H1 (cell line): ENCODE data around the gene CCL28. TPM values are rescaled to one million over a fixed set of nuclear protein-coding genes. Genes with fewer than 3 reads are reported as not detected.

Experiments
- CTCF ChIA-PET: fragments of 300-600 bp; sonication (Branson Sonifier 250); formaldehyde crosslinking; loops from one replicate; lab custom pipeline; 2021; ENCODE audit not compliant: partially characterized antibody; lab: Charles Lee
- POLR2A ChIA-PET: fragments of 300-600 bp; sonication (Branson Sonifier 250); formaldehyde crosslinking; loops from one replicate; lab custom pipeline; 2021; ENCODE audit warnings: inconsistent platforms; ENCODE audit not compliant: partially characterized antibody; lab: Charles Lee
- DNase-seq, 2 experiments: peaks; one replicate each; pipeline versions ENCODE4 v3.0.0 to v3.0.0-alpha.2; 2010 to 2022; ENCODE audit warnings: low spot score in 2 of 2, low read depth in 1 of 2, mixed read lengths in 1 of 2
- FAIRE-seq: peaks from 2 replicates; lab custom pipeline; 2011; peaks lifted over from hg19 to GRCh38; lab: Jason Lieb, UNC
- H2AFZ ChIP-seq: 2 replicates; pipeline ENCODE4 v1.8.1; 2012; ENCODE audit warnings: low read length, inconsistent platforms
- H2AK5ac ChIP-seq: 2 replicates; pipeline ENCODE4 v1.6.1; 2013; ENCODE audit warnings: low read depth, low read length
- H2BK120ac ChIP-seq: replicated peaks from 2 replicates; pipeline ENCODE3; 2013; ENCODE audit warnings: low read depth, low read length, inconsistent platforms
- H2BK12ac ChIP-seq: 2 replicates; pipeline ENCODE4 v1.6.1; 2013; ENCODE audit warnings: low read depth, low read length
- H2BK15ac ChIP-seq: 2 replicates; pipeline ENCODE4 v1.6.1; 2013; ENCODE audit warnings: low read length
- H2BK20ac ChIP-seq: 2 replicates; pipeline ENCODE4 v1.6.1; 2013; ENCODE audit warnings: low read length
- H2BK5ac ChIP-seq: 2 replicates; pipeline ENCODE4 v1.6.1; 2013; ENCODE audit warnings: low read depth, low read length
- H3K14ac ChIP-seq: 2 replicates; pipeline ENCODE4 v1.6.1; 2013; ENCODE audit warnings: inconsistent platforms; ENCODE audit not compliant: insufficient read length
- H3K18ac ChIP-seq: 2 replicates; pipeline ENCODE4 v1.6.1; 2013; ENCODE audit warnings: low read length; ENCODE audit errors: extremely low read depth
- H3K23ac ChIP-seq: 2 replicates; pipeline ENCODE4 v1.6.1; 2013; ENCODE audit warnings: inconsistent platforms; ENCODE audit not compliant: insufficient read length
- H3K23me2 ChIP-seq: 2 replicates; pipeline ENCODE4 v1.6.1; 2013; ENCODE audit warnings: low read depth, low read length
- H3K27ac ChIP-seq: 2 replicates; pipeline ENCODE4 v1.6.1; 2011; ENCODE audit warnings: low read depth, low read length, inconsistent platforms
- H3K27me3 ChIP-seq, 4 experiments: replicated peaks in 1 of 4; 1 replicate in 1 of 4; 2 replicates in 3 of 4; pipeline versions ENCODE4 v1.6.1 to v1.8.1; 2011 to 2013; ENCODE audit warnings: low read length in 3 of 4, mild to moderate bottlenecking in 3 of 4, inconsistent platforms in 2 of 4, mixed read lengths in 2 of 4, moderate library complexity in 1 of 4; ENCODE audit not compliant: control insufficient read depth in 3 of 4, insufficient read depth in 3 of 4; ENCODE audit errors: extremely low read depth in 1 of 4
- H3K36me3 ChIP-seq, 4 experiments: 2 replicates each; pipeline versions ENCODE4 v1.6.1 to v1.8.1; 2011 to 2013; ENCODE audit warnings: mild to moderate bottlenecking in 4 of 4, low read length in 3 of 4, moderate library complexity in 2 of 4, control low read depth in 1 of 4, inconsistent platforms in 1 of 4; ENCODE audit not compliant: insufficient read depth in 4 of 4, control insufficient read depth in 2 of 4
- H3K4ac ChIP-seq: replicated peaks from 2 replicates; pipeline ENCODE3; 2013; ENCODE audit warnings: low read length, low read depth, mixed read lengths, inconsistent platforms; ENCODE audit not compliant: insufficient read length
- H3K4me1 ChIP-seq, 4 experiments: replicated peaks in 1 of 4; 1 replicate in 1 of 4; 2 replicates in 3 of 4; pipeline versions ENCODE4 v1.6.1 to v1.8.1; 2011 to 2013; ENCODE audit warnings: low read length in 3 of 4, inconsistent platforms in 2 of 4, mixed read lengths in 1 of 4; ENCODE audit not compliant: insufficient read depth in 4 of 4, control insufficient read depth in 3 of 4
- H3K4me2 ChIP-seq, 2 experiments: 2 replicates each; pipeline versions ENCODE4 v1.6.1 to v1.8.1; 2011 to 2013; ENCODE audit warnings: low read depth in 2 of 2, low read length in 2 of 2, control low read depth in 1 of 2, inconsistent platforms in 1 of 2, mild to moderate bottlenecking in 1 of 2; ENCODE audit not compliant: insufficient read depth in 1 of 2
- H3K4me3 ChIP-seq, 4 experiments: fragments of 200-600, 300-600 bp in 1 of 4; sonication (generic), shearing (Covaris generic), sonication (Bioruptor Twin) in 1 of 4; 2 replicates each; pipeline versions ENCODE4 v1.5.1 to v1.8.1; 2011 to 2016; ENCODE audit warnings: low read length in 4 of 4, low read depth in 3 of 4, control low read depth in 2 of 4, inconsistent platforms in 2 of 4, mild to moderate bottlenecking in 2 of 4, mixed read lengths in 1 of 4, moderate library complexity in 1 of 4; ENCODE audit not compliant: insufficient read depth in 2 of 4; ENCODE audit errors: extremely low read depth in 1 of 4
- H3K56ac ChIP-seq: replicated peaks from 2 replicates; pipeline ENCODE3; 2013; ENCODE audit warnings: low read depth, mild to moderate bottlenecking, mixed read lengths, low read length, inconsistent platforms; ENCODE audit not compliant: insufficient read length
- H3K79me1 ChIP-seq: 2 replicates; pipeline ENCODE4 v1.6.1; 2013; ENCODE audit warnings: low read depth, low read length, control low read depth
- H3K79me2 ChIP-seq, 2 experiments: 2 replicates each; pipeline versions ENCODE4 v1.6.1 to v1.8.1; 2012 to 2013; ENCODE audit warnings: low read length in 2 of 2, mild to moderate bottlenecking in 2 of 2, inconsistent platforms in 1 of 2; ENCODE audit not compliant: insufficient read depth in 2 of 2, control insufficient read depth in 1 of 2
- H3K9ac ChIP-seq, 4 experiments: replicated peaks in 1 of 4; 1 replicate in 1 of 4; 2 replicates in 3 of 4; pipeline versions ENCODE4 v1.6.1 to v1.8.1; 2011 to 2013; ENCODE audit warnings: low read depth in 3 of 4, low read length in 3 of 4, control low read depth in 2 of 4, mild to moderate bottlenecking in 2 of 4, moderate library complexity in 2 of 4, inconsistent platforms in 1 of 4; ENCODE audit errors: extremely low read depth in 1 of 4
- H3K9me3 ChIP-seq, 2 experiments: 2 replicates each; pipeline versions ENCODE4 v1.6.1 to v1.8.1; 2012 to 2013; ENCODE audit warnings: mild to moderate bottlenecking in 2 of 2, moderate library complexity in 2 of 2, control low read depth in 1 of 2, inconsistent platforms in 1 of 2, low read depth in 1 of 2, low read length in 1 of 2, mixed read lengths in 1 of 2; ENCODE audit not compliant: insufficient read depth in 2 of 2
- H4K20me1 ChIP-seq, 2 experiments: replicated peaks in 1 of 2; 2 replicates each; pipeline versions ENCODE3 to v1.8.1; 2011 to 2013; ENCODE audit warnings: inconsistent platforms in 2 of 2, low read length in 2 of 2, mild to moderate bottlenecking in 1 of 2; ENCODE audit not compliant: insufficient read depth in 2 of 2, control insufficient read depth in 1 of 2
- H4K5ac ChIP-seq: 2 replicates; pipeline ENCODE4 v1.6.1; 2013; ENCODE audit warnings: low read length, low read depth, mixed read lengths, inconsistent platforms; ENCODE audit not compliant: insufficient read length
- H4K8ac ChIP-seq: 2 replicates; pipeline ENCODE4 v1.8.0; 2013; ENCODE audit warnings: mild to moderate bottlenecking, moderate library complexity, low read length, inconsistent platforms; ENCODE audit not compliant: insufficient read depth; ENCODE audit errors: extremely low read depth
- H4K91ac ChIP-seq: replicated peaks from 2 replicates; pipeline ENCODE3; 2013; ENCODE audit warnings: low read length, mixed read lengths, inconsistent platforms; ENCODE audit not compliant: insufficient read length
- EZH2 ChIP-seq: fragments of 200-600 bp; sonication (generic); IDR thresholded peaks from 2 replicates; pipeline ENCODE4 v1.7.1; 2012; ENCODE audit warnings: low read depth, mild to moderate bottlenecking, moderate library complexity, low read length, inconsistent platforms; ENCODE audit not compliant: severe bottlenecking
- HDAC2 ChIP-seq, 2 experiments: fragments of 300-600 bp in 1 of 2; sonication (generic) in 1 of 2; IDR thresholded peaks; 2 replicates each; pipeline ENCODE4 v1.6.1; 2011 to 2012; ENCODE audit warnings: low read depth in 2 of 2, low read length in 2 of 2, mild to moderate bottlenecking in 2 of 2, moderate library complexity in 2 of 2, borderline replicate concordance in 1 of 2, inconsistent platforms in 1 of 2
- NANOG ChIP-seq: IDR thresholded peaks from 2 replicates; pipeline ENCODE4 v1.6.1; 2011; ENCODE audit warnings: low read length, low read depth, mild to moderate bottlenecking, inconsistent platforms; ENCODE audit not compliant: insufficient read depth, poor library complexity, severe bottlenecking
- NRF1 ChIP-seq: IDR thresholded peaks from 2 replicates; pipeline ENCODE4 v1.6.1; 2011; ENCODE audit warnings: mild to moderate bottlenecking, low read depth, low read length, improper control_type of control experiment
- POLR2A ChIP-seq, 2 experiments: IDR thresholded peaks; 1 replicate in 1 of 2; 2 replicates in 1 of 2; pipeline ENCODE4 v1.6.1; 2011; ENCODE audit warnings: low read depth in 2 of 2, low read length in 2 of 2, mild to moderate bottlenecking in 2 of 2; ENCODE audit errors: control extremely low read depth in 1 of 2
- RBBP5 ChIP-seq: IDR thresholded peaks from 2 replicates; pipeline ENCODE4 v1.7.1; 2012; ENCODE audit warnings: low read depth, mild to moderate bottlenecking, inconsistent platforms, low read length, moderate library complexity, borderline replicate concordance
- RXRA ChIP-seq: IDR thresholded peaks from 2 replicates; pipeline ENCODE4 v1.6.1; 2011; ENCODE audit warnings: low read depth, mild to moderate bottlenecking, low read length, moderate library complexity; ENCODE audit not compliant: insufficient read depth
- TEAD4 ChIP-seq: IDR thresholded peaks from 2 replicates; pipeline ENCODE4 v1.6.1; 2012; ENCODE audit warnings: low read depth, low read length, inconsistent platforms, mixed read lengths
- WGBS, 2 experiments: shearing (Covaris generic) in 1 of 2; methylation state at CpG; one replicate each; pipeline versions ENCODE4 v1.1.6 to v1.1.7; 2013 to 2015; ENCODE audit warnings: low lambda C conversion rate in 2 of 2, mixed read lengths in 2 of 2, inconsistent platforms in 1 of 2, low coverage in 1 of 2, missing lambda C conversion rate in 1 of 2; ENCODE audit not compliant: insufficient replicate concordance in 2 of 2, insufficient coverage in 1 of 2, insufficient read length in 1 of 2; ENCODE audit errors: extremely low coverage in 1 of 2, missing lambda C conversion rate in 1 of 2; 5-methylcytosine and 5-hydroxymethylcytosine counted together
- polyA plus RNA-seq, 7 experiments: library from polyadenylated mRNA; depleted of rRNA in 3 of 7; stranded (reverse) in 5 of 7; unstranded in 2 of 7; fragments of >200 nt in 5 of 7; fragments of 200-250 nt in 2 of 7; gene quantifications; 1 replicate in 5 of 7; 2 replicates in 1 of 7; 4 replicates in 1 of 7; pipeline versions ENCODE4 v1.2.1 to v1.2.3, GENCODE V29; 2011 to 2013; ENCODE audit warnings: missing spikeins in 2 of 7, mixed read lengths in 2 of 7
- total RNA-seq: library from RNA; stranded (reverse); fragmentation: NEBNext Ultra II Directional; extraction: Animal tissue kit (Norgen Biotek cat#: 25700); gene quantifications from 2 replicates; pipeline ENCODE4 v1.2.1, GENCODE V29; 2021
- TF ChIP-seq, protein P1 (sequence below): IDR thresholded peaks from 2 replicates; pipeline ENCODE4 v1.6.1; 2012; ENCODE audit warnings: inconsistent platforms

Gene CCL28
- total and polyA plus RNA-seq, 2 of the 8 experiments (the other 6 are each of a cell fraction or from before 2014, with no cell fraction given) = 0.95 TPM; not detected in 1

- H2AK5ac ChIP-seq = no peak overlapping the region
- H3K27ac ChIP-seq = no peak overlapping the region
- H3K36me3 ChIP-seq = no peaks in the 10 kb centered on the region
- H3K18ac ChIP-seq = no peak overlapping the region
- H3K23ac ChIP-seq = no peak overlapping the region
- H3K79me2 ChIP-seq = no peaks in the 10 kb centered on the region
- FAIRE-seq = no peak
- H2BK15ac ChIP-seq = no peak overlapping the region
- no peak overlapping the region for H3K9ac ChIP-seq
- H3K79me1 ChIP-seq = no peaks in the 10 kb centered on the region
- CTCF ChIA-PET = no interaction called here
- H2BK120ac ChIP-seq = no peak overlapping the region
- H4K8ac ChIP-seq = no peak overlapping the region
- no peak overlapping the region for H2AFZ ChIP-seq
- H3K4me3 ChIP-seq = no peak overlapping the region
- H3K56ac ChIP-seq = no peak overlapping the region
- H3K14ac ChIP-seq = no peak overlapping the region
- H3K4me2 ChIP-seq = no peak overlapping the region
- H3K27me3 ChIP-seq = no peaks in the 10 kb centered on the region
- POLR2A ChIA-PET = no interaction called here
- 84% methylated on average over 3 of the region's 3 CpGs; no CpG with 5 or more reads in 1 of the 2 experiments for WGBS, 2 experiments
- H4K5ac ChIP-seq = no peak overlapping the region
- no peaks in the 10 kb centered on the region for H3K23me2 ChIP-seq
- no peak overlapping the region for H2BK5ac ChIP-seq
- no peak for TF ChIP-seq RBBP5
- no peak for TF ChIP-seq NRF1
- TF ChIP-seq, protein P1, sequence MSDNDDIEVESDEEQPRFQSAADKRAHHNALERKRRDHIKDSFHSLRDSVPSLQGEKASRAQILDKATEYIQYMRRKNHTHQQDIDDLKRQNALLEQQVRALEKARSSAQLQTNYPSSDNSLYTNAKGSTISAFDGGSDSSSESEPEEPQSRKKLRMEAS = no peak
- no peak for TF ChIP-seq EZH2
- TF ChIP-seq POLR2A (IDR thresholded peaks at IDR 0.05; ENCODE audit: control extremely low read depth in 1 of 2, low read depth in 2 of 2, low read length in 2 of 2) = no peak
- TF ChIP-seq RXRA = no peak
- TF ChIP-seq TEAD4 = no peak
- TF ChIP-seq NANOG = no peak
- TF ChIP-seq HDAC2 (IDR thresholded peaks at IDR 0.05; ENCODE audit: borderline replicate concordance in 1 of 2, low read depth in 2 of 2, low read length in 2 of 2) = no peak
- H4K20me1 ChIP-seq = no peaks in the 10 kb centered on the region
- no peak overlapping the region for H2BK20ac ChIP-seq
- no peak for DNase-seq
- no peaks in the 10 kb centered on the region for H3K4me1 ChIP-seq
- 0 out of 4 replicates have a peak, but pooled peaks cover 3 to 7% of the 10 kb centered on the region in 2 experiments for H3K9me3 ChIP-seq
- H3K4ac ChIP-seq = no peak overlapping the region
- H4K91ac ChIP-seq = no peak overlapping the region
- H2BK12ac ChIP-seq = no peak overlapping the region
Observed at GRCh38 chr5:43354774-43355173, 57.4 kb downstream of the CCL28 start.
